PFSK-1 (cell line): ENCODE data around the gene CFLAR.

Experiments used
- FOXP2 ChIP-seq: optimal IDR thresholded peaks from 2 replicates; pipeline ENCODE3; 2011; ENCODE audit warnings: borderline replicate concordance, control low read depth, inconsistent platforms; ENCODE audit not compliant: insufficient read depth; ENCODE audit errors: extremely low read length, extremely low read depth
- POLR2AphosphoS5 ChIP-seq: IDR thresholded peaks from 2 replicates; pipeline ENCODE4 v1.6.1; 2012; ENCODE audit warnings: low read depth, mild to moderate bottlenecking, control low read depth, low read length, moderate library complexity
- REST ChIP-seq, 2 experiments: IDR thresholded peaks; 2 replicates each; pipeline versions ENCODE4 v1.6.1 to v1.8.0; 2011 to 2012; ENCODE audit warnings: low read depth in 2 of 2, low read length in 2 of 2, control low read depth in 1 of 2, inconsistent platforms in 1 of 2, mild to moderate bottlenecking in 1 of 2, moderate library complexity in 1 of 2; ENCODE audit not compliant: insufficient read depth in 1 of 2
- SIN3A ChIP-seq: IDR thresholded peaks from 2 replicates; pipeline ENCODE4 v1.6.1; 2012; ENCODE audit warnings: mild to moderate bottlenecking, low read length, moderate library complexity, borderline replicate concordance; ENCODE audit not compliant: insufficient read depth
- TAF1 ChIP-seq: IDR thresholded peaks from 2 replicates; pipeline ENCODE4 v1.6.1; 2012; ENCODE audit warnings: low read length, control low read depth, borderline replicate concordance; ENCODE audit not compliant: insufficient read depth

Gene CFLAR

DNA sequence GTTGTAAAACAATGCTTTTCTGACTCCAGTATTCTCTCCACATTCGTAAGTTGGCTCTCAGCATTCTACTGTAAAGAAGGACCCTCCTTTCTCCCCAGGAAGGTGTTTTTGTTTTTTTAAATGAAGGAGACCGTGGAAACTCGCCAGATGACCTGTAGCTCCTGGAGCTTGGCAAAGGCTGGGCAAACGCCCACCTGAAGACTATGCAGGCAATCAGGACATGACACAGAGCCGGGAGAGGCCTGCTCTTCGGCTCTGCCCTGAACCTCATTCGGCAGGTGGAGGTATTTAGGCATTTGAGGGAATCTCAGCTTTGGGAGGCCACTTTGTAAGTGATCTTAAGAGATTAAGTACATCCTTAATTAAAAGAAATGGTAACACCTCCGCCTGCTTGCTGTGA is 84.4 kb downstream of the CFLAR start:
- no peak for TF ChIP-seq REST (IDR thresholded peaks at IDR 0.05; ENCODE audit: insufficient read depth in 1 of 2, low read depth in 2 of 2, low read length in 2 of 2)
- TF ChIP-seq POLR2AphosphoS5 = no peak
- TF ChIP-seq FOXP2 = no peak
- TF ChIP-seq TAF1 = no peak
- no peak for TF ChIP-seq SIN3A

GRCh38 chr2:201201371-201201770 is 85.4 kb downstream of the CFLAR start:
- no peak for TF ChIP-seq REST (IDR thresholded peaks at IDR 0.05; ENCODE audit: insufficient read depth in 1 of 2, low read depth in 2 of 2, low read length in 2 of 2)
- TF ChIP-seq TAF1 = no peak
- no peak for TF ChIP-seq FOXP2
- TF ChIP-seq POLR2AphosphoS5 = no peak
- TF ChIP-seq SIN3A = no peak

DNA sequence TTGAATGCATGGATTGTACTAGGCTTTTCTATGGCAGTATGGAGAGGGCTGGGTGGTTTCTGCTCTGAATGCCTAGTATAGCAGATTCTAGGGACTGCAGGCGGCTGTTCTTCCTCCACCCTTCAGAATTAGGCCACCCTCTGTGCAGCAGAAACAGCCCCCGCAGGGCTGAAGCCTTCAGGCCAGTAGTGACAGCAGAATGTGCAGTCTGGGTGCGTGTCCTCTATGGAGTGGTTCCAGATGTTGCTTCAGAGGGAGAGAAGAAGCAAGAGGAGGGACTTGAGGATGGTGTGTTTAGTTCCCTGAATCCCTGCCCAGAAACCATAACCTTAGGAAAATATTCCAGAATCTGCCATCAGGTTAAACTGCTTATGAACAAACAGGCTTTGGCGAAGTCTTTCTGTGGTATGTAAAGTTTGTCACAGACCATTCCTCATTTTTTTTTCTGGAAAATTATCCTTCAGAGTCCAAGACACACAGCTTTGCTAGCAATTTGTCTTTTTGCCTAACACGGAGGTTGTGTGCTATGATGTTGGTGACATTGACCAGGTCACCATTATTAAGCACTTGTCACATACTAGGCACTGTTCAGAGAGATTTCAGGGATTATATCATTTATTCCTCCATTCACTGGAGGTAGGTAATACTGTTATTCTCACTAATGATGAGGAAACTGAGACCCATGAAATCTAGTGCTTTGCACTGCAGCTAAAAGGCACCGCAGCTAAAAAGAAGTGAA is 88.1 kb downstream of the CFLAR start:
- no peak for TF ChIP-seq FOXP2
- no peak for TF ChIP-seq TAF1
- no peak for TF ChIP-seq REST (IDR thresholded peaks at IDR 0.05; ENCODE audit: insufficient read depth in 1 of 2, low read depth in 2 of 2, low read length in 2 of 2)
- no peak for TF ChIP-seq SIN3A
- TF ChIP-seq POLR2AphosphoS5 = no peak

DNA sequence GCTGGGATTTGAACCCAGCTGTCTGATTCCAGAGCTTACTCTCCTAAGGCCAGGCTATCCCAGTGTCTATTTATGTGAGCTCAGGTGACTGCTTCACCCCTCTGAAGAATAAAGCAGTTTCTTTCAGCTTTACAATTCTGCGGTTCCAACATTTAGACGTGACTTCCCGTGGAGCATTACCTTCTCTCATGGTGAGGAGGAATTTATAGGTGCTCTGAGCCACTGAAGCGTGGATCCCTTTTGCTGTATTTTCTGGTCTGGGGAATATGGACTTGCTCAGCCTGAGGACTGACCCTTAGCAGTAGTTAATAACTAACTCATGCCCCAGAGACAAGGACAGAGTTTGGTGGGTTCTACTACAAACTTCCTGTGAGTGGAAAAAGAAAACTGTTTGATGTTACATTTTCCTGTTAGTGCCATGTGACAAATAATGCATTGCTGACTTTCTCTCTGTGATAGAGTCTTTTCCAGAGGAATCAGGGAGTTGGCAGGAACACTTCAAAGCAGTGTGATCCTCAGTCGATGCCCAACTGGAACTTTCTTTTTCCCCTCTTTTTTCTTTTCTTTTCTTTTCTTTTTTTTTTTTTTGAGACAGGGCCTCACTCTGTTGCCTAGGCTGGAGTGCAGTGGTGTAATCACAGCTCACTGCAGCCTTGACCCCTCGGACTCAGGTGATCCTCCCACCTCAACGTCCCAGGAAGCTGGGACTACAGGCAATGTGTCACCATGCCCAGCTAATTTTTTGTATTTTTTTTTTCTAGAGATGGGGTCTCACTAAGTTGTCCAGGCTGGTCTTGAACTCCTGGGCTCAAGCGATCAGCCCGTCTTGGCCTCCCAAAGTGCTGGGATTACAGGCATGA is 88.9 kb downstream of the CFLAR start:
- TF ChIP-seq FOXP2 (no peak), SIN3A (no peak), POLR2AphosphoS5 (no peak), REST (IDR thresholded peaks at IDR 0.05; ENCODE audit: insufficient read depth in 1 of 2, low read depth in 2 of 2, low read length in 2 of 2) (no peak), TAF1 (no peak)
